HCT116 (cell line): ENCODE results near the gene C16orf74. TPM values are rescaled to one million over a fixed set of nuclear protein-coding genes. Genes with fewer than 3 reads are reported as not detected.

Experiments used
- ATAC-seq: fragments of 200-7000 bp; cut with Tn5 transposase; 2 replicates; pipeline ENCODE4 v1.9.1; 2020; ENCODE audit warnings: mild to moderate bottlenecking, moderate library complexity
- BruUV-seq: library from RNA; stranded (reverse); fragments of 400-500 nt; replicated peaks from 2 replicates; lab custom pipeline; 2021; lab: Mats Ljungman, UMichigan
- CTCF ChIA-PET: fragments of 300-600 bp; sonication (Branson Sonifier 250); formaldehyde crosslinking; loops from one replicate; lab custom pipeline; 2021; ENCODE audit warnings: antibody characterized with exemption; lab: Charles Lee
- POLR2A ChIA-PET: fragments of 300-600, 350-600 bp; sonication (Branson Sonifier 250); formaldehyde crosslinking; loops from one replicate; lab custom pipeline; 2021; ENCODE audit warnings: antibody characterized with exemption; lab: Charles Lee
- RAD21 ChIA-PET, 2 experiments: fragments of 300-600 bp; sonication (Branson Sonifier 250); formaldehyde crosslinking; loops; one replicate each; lab custom pipeline; 2023; ENCODE audit warnings: low total read pairs in 2 of 2; ENCODE audit not compliant: uncharacterized antibody in 2 of 2, unreplicated experiment in 2 of 2, low non-redundant PET in 1 of 2; lab: Charles Lee
- DNase-seq: peaks from one replicate; pipeline ENCODE4 v3.0.0-alpha.2; 2010; ENCODE audit warnings: low read depth, low spot score
- H2AFZ ChIP-seq: fragments of 200-600 bp; shearing (Covaris generic), sonication (generic); 2 replicates; pipeline ENCODE4 v1.6.1; 2017; ENCODE audit warnings: low read depth, mixed run types, mixed read lengths, antibody characterized with exemption, low read length; ENCODE audit not compliant: poor library complexity, severe bottlenecking
- H3K27ac ChIP-seq: 2 replicates; pipeline ENCODE4 v1.5.1; 2012; ENCODE audit warnings: low read depth, low read length
- H3K27me3 ChIP-seq: fragments of 200-600 bp; sonication (generic); 2 replicates; pipeline ENCODE4 v1.6.1; 2016; ENCODE audit warnings: mixed run types, low read length, mixed read lengths; ENCODE audit not compliant: insufficient read depth
- H3K36me3 ChIP-seq, 2 experiments: fragments of 200-500 bp in 1 of 2; fragments of 200-600 bp in 1 of 2; sonication (Bioruptor generic) in 1 of 2; sonication (generic) in 1 of 2; 2 replicates each; pipeline versions ENCODE4 v1.5.1 to v1.6.1; 2014 to 2016; ENCODE audit warnings: low read length in 2 of 2, inconsistent platforms in 1 of 2, mixed read lengths in 1 of 2, mixed run types in 1 of 2; ENCODE audit not compliant: insufficient read depth in 2 of 2, control insufficient read depth in 1 of 2
- H3K4me1 ChIP-seq, 2 experiments: fragments of 200-600 bp in 1 of 2; sonication (generic) in 1 of 2; 2 replicates each; pipeline versions ENCODE4 v1.5.1 to v1.6.1; 2012 to 2017; ENCODE audit warnings: low read length in 2 of 2, inconsistent platforms in 1 of 2, mild to moderate bottlenecking in 1 of 2, mixed read lengths in 1 of 2, mixed run types in 1 of 2, moderate library complexity in 1 of 2; ENCODE audit not compliant: insufficient read depth in 2 of 2, control insufficient read depth in 1 of 2
- H3K4me2 ChIP-seq: fragments of 200-600 bp; sonication (generic); 2 replicates; pipeline ENCODE4 v1.6.1; 2017; ENCODE audit warnings: mixed run types, low read length, mixed read lengths
- H3K4me3 ChIP-seq, 2 experiments: fragments of 200-600 bp in 1 of 2; sonication (generic) in 1 of 2; replicated peaks in 1 of 2; 2 replicates each; pipeline ENCODE4 v1.5.1; 2011 to 2016; ENCODE audit warnings: low read length in 2 of 2, control low read depth in 1 of 2, low read depth in 1 of 2, mild to moderate bottlenecking in 1 of 2, mixed read lengths in 1 of 2, mixed run types in 1 of 2
- H3K79me2 ChIP-seq: fragments of 200-600 bp; sonication (generic); 2 replicates; pipeline ENCODE4 v1.6.1; 2017; ENCODE audit warnings: mild to moderate bottlenecking, mixed run types, low read length, moderate library complexity, mixed read lengths; ENCODE audit not compliant: insufficient read depth
- H3K9ac ChIP-seq: fragments of 200-600 bp; sonication (generic); 2 replicates; pipeline ENCODE4 v1.6.1; 2016; ENCODE audit warnings: low read length, mixed read lengths
- H3K9me2 ChIP-seq: fragments of 200-600 bp; sonication (generic), shearing (Covaris generic); 2 replicates; pipeline ENCODE4 v1.6.1; 2017; ENCODE audit warnings: mixed run types, mild to moderate bottlenecking, moderate library complexity; ENCODE audit not compliant: insufficient read depth
- H3K9me3 ChIP-seq, 2 experiments: fragments of 200-500 bp in 1 of 2; fragments of 200-600 bp in 1 of 2; sonication (Bioruptor generic) in 1 of 2; sonication (generic) in 1 of 2; 2 replicates each; pipeline ENCODE4 v1.6.1; 2014 to 2017; ENCODE audit warnings: low read length in 2 of 2, mixed read lengths in 2 of 2, inconsistent platforms in 1 of 2, low read depth in 1 of 2, mild to moderate bottlenecking in 1 of 2, mixed run types in 1 of 2, moderate library complexity in 1 of 2; ENCODE audit not compliant: control insufficient read depth in 1 of 2, insufficient read depth in 1 of 2
- H4K20me1 ChIP-seq: fragments of 200-600 bp; sonication (generic), shearing (Covaris generic); 2 replicates; pipeline ENCODE4 v1.6.1; 2017; ENCODE audit warnings: mixed run types, mild to moderate bottlenecking, moderate library complexity; ENCODE audit not compliant: insufficient read depth
- CBX3 ChIP-seq: IDR thresholded peaks from 2 replicates; pipeline ENCODE4 v1.6.1; 2012; ENCODE audit warnings: low read depth
- EZH2phosphoT487 ChIP-seq: fragments of 200-600 bp; IDR thresholded peaks from 2 replicates; pipeline ENCODE4 v1.6.1; 2018; ENCODE audit warnings: antibody characterized with exemption, borderline replicate concordance
- POLR2A ChIP-seq: IDR thresholded peaks from 2 replicates; pipeline ENCODE4 v1.7.0; 2011; ENCODE audit warnings: borderline replicate concordance; ENCODE audit not compliant: insufficient read depth, insufficient read length; ENCODE audit errors: extremely low read depth
- SIN3A ChIP-seq: IDR thresholded peaks from 2 replicates; pipeline ENCODE4 v1.6.1; 2012; ENCODE audit warnings: low read depth
- TCF7L2 ChIP-seq: IDR thresholded peaks from 2 replicates; pipeline ENCODE4 v1.7.0; 2011; ENCODE audit warnings: borderline replicate concordance, inconsistent platforms; ENCODE audit not compliant: insufficient read depth, insufficient read length; ENCODE audit errors: extremely low read depth
- ZFX ChIP-seq: fragments of 450-650 bp; IDR thresholded peaks from 2 replicates; pipeline ENCODE4 v1.6.1; 2017
- ZNF274 ChIP-seq: fragments of 200-500 bp; sonication (Bioruptor generic); IDR thresholded peaks from 2 replicates; pipeline ENCODE4 v1.6.1; 2014; ENCODE audit warnings: mild to moderate bottlenecking, low read depth, low read length, inconsistent platforms
- intact Hi-C: fragments of 100-400 bp; cut with micrococcal nuclease; formaldehyde crosslinking; loops from 2 replicates; pipeline ENCODE4 v1.10.0; 2022
- total RNA-seq: library from RNA; stranded (reverse); gene quantifications from one replicate; pipeline ENCODE4 v1.2.1, GENCODE V29; 2021; ENCODE audit not compliant: unreplicated experiment
- TF ChIP-seq, protein P1 (sequence below): IDR thresholded peaks from 2 replicates; pipeline ENCODE4 v1.6.1; 2012
- TF ChIP-seq, protein P2 (sequence below): IDR thresholded peaks from 2 replicates; pipeline ENCODE4 v1.6.1; 2012; ENCODE audit warnings: low read depth
- TF ChIP-seq, protein P3 (sequence below), 3 experiments: fragments of 200-600 bp in 1 of 3; sonication (generic) in 1 of 3; IDR thresholded peaks in 2 of 3; conservative IDR thresholded peaks in 1 of 3; 2 replicates each; pipeline ENCODE4 v1.5.1; 2012 to 2017; ENCODE audit warnings: low read depth in 2 of 3, low read length in 2 of 3, antibody characterized with exemption in 1 of 3, borderline replicate concordance in 1 of 3, control low read depth in 1 of 3, mild to moderate bottlenecking in 1 of 3, mixed read lengths in 1 of 3, mixed run types in 1 of 3, moderate library complexity in 1 of 3; ENCODE audit not compliant: insufficient read depth in 1 of 3

Gene C16orf74
- total RNA-seq, 1 experiment from 2014 or later, result 30.0 TPM

DNA sequence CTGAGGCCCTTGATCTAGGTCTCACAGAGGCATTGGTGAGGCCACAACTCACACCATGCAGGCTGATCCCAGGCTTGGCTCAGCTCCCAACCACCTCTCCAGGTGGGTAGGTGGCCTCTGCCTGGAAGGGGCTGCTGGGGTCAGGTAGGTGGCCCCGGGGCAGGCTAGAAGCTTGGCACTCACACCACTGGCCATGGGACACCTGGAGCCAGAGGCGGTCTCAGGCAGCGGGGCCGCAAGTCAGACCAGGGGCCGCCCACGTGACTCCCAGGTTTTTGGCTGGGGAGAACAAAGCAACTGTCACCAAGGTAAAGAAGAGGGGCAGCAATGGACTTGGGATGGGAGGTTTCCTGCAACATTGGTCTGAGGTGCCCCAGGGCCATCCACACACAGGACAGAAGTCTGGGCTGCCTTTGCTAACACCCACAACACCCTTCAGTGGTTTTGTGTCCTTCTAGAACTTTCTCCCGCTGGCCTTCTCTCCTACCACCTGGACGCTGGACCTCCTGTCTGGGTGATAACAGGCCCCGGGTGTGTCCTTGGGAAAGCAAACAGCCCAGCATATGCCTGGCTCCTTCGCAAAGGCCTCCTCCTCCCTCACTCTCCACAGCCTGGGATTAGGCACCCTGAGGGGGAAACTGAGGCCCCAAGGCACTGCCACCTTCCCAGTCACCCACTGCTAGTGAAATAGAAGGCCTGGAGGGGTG is 16.4 kb downstream of the C16orf74 start:
- ATAC-seq, result no peak
- Histone ChIP-seq H3K36me3 (no peaks in the 10 kb centered on the region; a peak in 1 of 4 replicates), H3K79me2 (no peaks in the 10 kb centered on the region; the same call in 1 of the 2 replicates), H3K9me2 (no peaks in the 10 kb centered on the region)
- no TSS peak for BruUV-seq
- intact Hi-C loops, result no loop called here
- TF ChIP-seq POLR2A (no peak), SIN3A (no peak), EZH2phosphoT487 (no peak), CBX3 (no peak), TCF7L2 (no peak), ZFX (no peak), ZNF274 (no peak)
- TF ChIP-seq, protein P1, sequence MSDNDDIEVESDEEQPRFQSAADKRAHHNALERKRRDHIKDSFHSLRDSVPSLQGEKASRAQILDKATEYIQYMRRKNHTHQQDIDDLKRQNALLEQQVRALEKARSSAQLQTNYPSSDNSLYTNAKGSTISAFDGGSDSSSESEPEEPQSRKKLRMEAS, result no peak
- TF ChIP-seq, protein P2, sequence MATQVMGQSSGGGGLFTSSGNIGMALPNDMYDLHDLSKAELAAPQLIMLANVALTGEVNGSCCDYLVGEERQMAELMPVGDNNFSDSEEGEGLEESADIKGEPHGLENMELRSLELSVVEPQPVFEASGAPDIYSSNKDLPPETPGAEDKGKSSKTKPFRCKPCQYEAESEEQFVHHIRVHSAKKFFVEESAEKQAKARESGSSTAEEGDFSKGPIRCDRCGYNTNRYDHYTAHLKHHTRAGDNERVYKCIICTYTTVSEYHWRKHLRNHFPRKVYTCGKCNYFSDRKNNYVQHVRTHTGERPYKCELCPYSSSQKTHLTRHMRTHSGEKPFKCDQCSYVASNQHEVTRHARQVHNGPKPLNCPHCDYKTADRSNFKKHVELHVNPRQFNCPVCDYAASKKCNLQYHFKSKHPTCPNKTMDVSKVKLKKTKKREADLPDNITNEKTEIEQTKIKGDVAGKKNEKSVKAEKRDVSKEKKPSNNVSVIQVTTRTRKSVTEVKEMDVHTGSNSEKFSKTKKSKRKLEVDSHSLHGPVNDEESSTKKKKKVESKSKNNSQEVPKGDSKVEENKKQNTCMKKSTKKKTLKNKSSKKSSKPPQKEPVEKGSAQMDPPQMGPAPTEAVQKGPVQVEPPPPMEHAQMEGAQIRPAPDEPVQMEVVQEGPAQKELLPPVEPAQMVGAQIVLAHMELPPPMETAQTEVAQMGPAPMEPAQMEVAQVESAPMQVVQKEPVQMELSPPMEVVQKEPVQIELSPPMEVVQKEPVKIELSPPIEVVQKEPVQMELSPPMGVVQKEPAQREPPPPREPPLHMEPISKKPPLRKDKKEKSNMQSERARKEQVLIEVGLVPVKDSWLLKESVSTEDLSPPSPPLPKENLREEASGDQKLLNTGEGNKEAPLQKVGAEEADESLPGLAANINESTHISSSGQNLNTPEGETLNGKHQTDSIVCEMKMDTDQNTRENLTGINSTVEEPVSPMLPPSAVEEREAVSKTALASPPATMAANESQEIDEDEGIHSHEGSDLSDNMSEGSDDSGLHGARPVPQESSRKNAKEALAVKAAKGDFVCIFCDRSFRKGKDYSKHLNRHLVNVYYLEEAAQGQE, result no peak
- TF ChIP-seq, protein P3, sequence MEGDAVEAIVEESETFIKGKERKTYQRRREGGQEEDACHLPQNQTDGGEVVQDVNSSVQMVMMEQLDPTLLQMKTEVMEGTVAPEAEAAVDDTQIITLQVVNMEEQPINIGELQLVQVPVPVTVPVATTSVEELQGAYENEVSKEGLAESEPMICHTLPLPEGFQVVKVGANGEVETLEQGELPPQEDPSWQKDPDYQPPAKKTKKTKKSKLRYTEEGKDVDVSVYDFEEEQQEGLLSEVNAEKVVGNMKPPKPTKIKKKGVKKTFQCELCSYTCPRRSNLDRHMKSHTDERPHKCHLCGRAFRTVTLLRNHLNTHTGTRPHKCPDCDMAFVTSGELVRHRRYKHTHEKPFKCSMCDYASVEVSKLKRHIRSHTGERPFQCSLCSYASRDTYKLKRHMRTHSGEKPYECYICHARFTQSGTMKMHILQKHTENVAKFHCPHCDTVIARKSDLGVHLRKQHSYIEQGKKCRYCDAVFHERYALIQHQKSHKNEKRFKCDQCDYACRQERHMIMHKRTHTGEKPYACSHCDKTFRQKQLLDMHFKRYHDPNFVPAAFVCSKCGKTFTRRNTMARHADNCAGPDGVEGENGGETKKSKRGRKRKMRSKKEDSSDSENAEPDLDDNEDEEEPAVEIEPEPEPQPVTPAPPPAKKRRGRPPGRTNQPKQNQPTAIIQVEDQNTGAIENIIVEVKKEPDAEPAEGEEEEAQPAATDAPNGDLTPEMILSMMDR (IDR thresholded peaks at IDR 0.05 in 2 of 3, conservative IDR thresholded peaks at IDR 0.05 in 1 of 3; ENCODE audit: borderline replicate concordance in 1 of 3, insufficient read depth in 1 of 3, low read depth in 2 of 3, low read length in 2 of 3), result no peak
- TF ChIP-seq, all 23 proteins: peak for 0
- DNase-seq, result no peak
- no peaks in the 10 kb centered on the region for H3K9me3 ChIP-seq
- no peak overlapping the region for H3K4me3 ChIP-seq
- RAD21 ChIA-PET, result no interaction called here
- POLR2A ChIA-PET, result no interaction called here
- no peaks in the 10 kb centered on the region for H3K27me3 ChIP-seq
- no peaks in the 10 kb centered on the region for H4K20me1 ChIP-seq
- H3K4me2 ChIP-seq, result no peak overlapping the region
- no peaks in the 10 kb centered on the region for H3K4me1 ChIP-seq
- H3K27ac ChIP-seq, result no peak overlapping the region; the same call in 1 of the 2 replicates
- H2AFZ ChIP-seq, result no peak overlapping the region
- H3K9ac ChIP-seq, result no peak overlapping the region
- CTCF ChIA-PET, result no interaction called here
